ENCODE measurements around the gene ZAR1.

ZAR1 gene

GRCh38 chr4:48503233-48504025 is 13.4 kb downstream of the ZAR1 start:
- no peak for TF ChIP-seq SIN3A (IDR thresholded peaks at IDR 0.05; ENCODE audit: borderline replicate concordance, insufficient read depth, low read length)
- no peak for TF ChIP-seq REST (IDR thresholded peaks at IDR 0.05; ENCODE audit: insufficient read depth in 1 of 2, low read depth in 2 of 2, low read length in 2 of 2)
- no peak for TF ChIP-seq FOXP2 (optimal IDR thresholded peaks at IDR 0.05; ENCODE audit: borderline replicate concordance, extremely low read depth, extremely low read length, insufficient read depth)
- TF ChIP-seq POLR2AphosphoS5 (IDR thresholded peaks at IDR 0.05; ENCODE audit: low read depth, low read length), result no peak
- no peak for TF ChIP-seq TAF1 (IDR thresholded peaks at IDR 0.05; ENCODE audit: borderline replicate concordance, insufficient read depth, low read length)

- TF ChIP-seq POLR2AphosphoS5 (IDR thresholded peaks at IDR 0.05; ENCODE audit: low read depth, low read length) (no peak), TAF1 (IDR thresholded peaks at IDR 0.05; ENCODE audit: borderline replicate concordance, insufficient read depth, low read length) (no peak), FOXP2 (optimal IDR thresholded peaks at IDR 0.05; ENCODE audit: borderline replicate concordance, extremely low read depth, extremely low read length, insufficient read depth) (no peak), REST (IDR thresholded peaks at IDR 0.05; ENCODE audit: insufficient read depth in 1 of 2, low read depth in 2 of 2, low read length in 2 of 2) (no peak), SIN3A (IDR thresholded peaks at IDR 0.05; ENCODE audit: borderline replicate concordance, insufficient read depth, low read length) (no peak)
Observed at GRCh38 chr4:48504026-48504330, 13.9 kb downstream of the ZAR1 start.

- TF ChIP-seq REST (IDR thresholded peaks at IDR 0.05; ENCODE audit: insufficient read depth in 1 of 2, low read depth in 2 of 2, low read length in 2 of 2) (no peak), SIN3A (IDR thresholded peaks at IDR 0.05; ENCODE audit: borderline replicate concordance, insufficient read depth, low read length) (no peak), FOXP2 (optimal IDR thresholded peaks at IDR 0.05; ENCODE audit: borderline replicate concordance, extremely low read depth, extremely low read length, insufficient read depth) (no peak), TAF1 (IDR thresholded peaks at IDR 0.05; ENCODE audit: borderline replicate concordance, insufficient read depth, low read length) (no peak), POLR2AphosphoS5 (IDR thresholded peaks at IDR 0.05; ENCODE audit: low read depth, low read length) (no peak)
Observed at GRCh38 chr4:48504352-48504751, 14.3 kb downstream of the ZAR1 start.

- no peak for TF ChIP-seq SIN3A (IDR thresholded peaks at IDR 0.05; ENCODE audit: borderline replicate concordance, insufficient read depth, low read length)
- TF ChIP-seq POLR2AphosphoS5 (IDR thresholded peaks at IDR 0.05; ENCODE audit: low read depth, low read length), result no peak
- TF ChIP-seq TAF1 (IDR thresholded peaks at IDR 0.05; ENCODE audit: borderline replicate concordance, insufficient read depth, low read length), result no peak
- no peak for TF ChIP-seq REST (IDR thresholded peaks at IDR 0.05; ENCODE audit: insufficient read depth in 1 of 2, low read depth in 2 of 2, low read length in 2 of 2)
- no peak for TF ChIP-seq FOXP2 (optimal IDR thresholded peaks at IDR 0.05; ENCODE audit: borderline replicate concordance, extremely low read depth, extremely low read length, insufficient read depth)
Observed at GRCh38 chr4:48506716-48507115, 16.7 kb downstream of the ZAR1 start.
